Measurements from ENCODE around the gene TTLL10.
A peak's percentile ranks its signal among the peaks of the same experiment; 100 is the strongest.

TTLL10 gene

DNA sequence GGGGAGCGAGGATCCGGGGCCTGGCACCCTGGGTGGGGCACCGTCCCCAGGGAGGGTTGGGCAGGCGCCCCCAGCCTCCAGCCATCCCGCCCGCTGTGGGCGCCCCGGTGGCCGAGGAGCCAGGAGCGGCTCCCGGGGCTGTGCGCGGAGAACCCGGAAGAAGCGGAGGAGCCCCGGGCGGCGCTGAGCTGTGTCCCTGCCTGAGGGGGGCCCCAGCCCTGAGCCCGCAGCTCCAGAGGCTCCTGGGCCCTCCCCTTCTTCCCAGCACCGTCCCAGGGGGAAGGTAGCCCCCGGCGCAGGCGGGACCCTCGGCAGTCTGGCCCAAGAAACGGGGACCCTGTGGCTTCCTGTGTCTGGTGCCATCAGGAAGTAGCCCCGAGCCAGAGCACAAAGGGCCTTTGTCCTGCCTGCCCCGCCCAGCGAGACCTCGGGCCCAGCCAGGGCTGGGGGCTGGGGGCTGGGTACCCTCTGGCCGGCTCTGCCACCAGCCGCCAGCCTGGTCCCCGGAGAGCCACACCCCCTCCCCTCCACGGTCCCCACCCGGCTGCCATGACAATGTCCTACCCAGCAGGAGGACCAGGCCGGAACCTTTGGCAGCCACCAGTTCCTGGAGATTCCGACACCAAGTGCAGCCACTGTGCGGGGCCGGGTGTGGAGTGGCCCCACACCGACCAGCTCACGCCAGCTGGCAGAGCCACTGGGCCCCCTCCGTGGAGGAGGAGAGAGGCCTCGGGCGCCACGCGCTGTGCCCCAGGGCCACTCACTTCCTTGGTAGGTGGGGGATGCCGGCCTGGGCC is 15.6 kb upstream of the TTLL10 start:
- DNase-seq (ENCODE audit: low read depth, low spot score): peak; percentile 65

DNA sequence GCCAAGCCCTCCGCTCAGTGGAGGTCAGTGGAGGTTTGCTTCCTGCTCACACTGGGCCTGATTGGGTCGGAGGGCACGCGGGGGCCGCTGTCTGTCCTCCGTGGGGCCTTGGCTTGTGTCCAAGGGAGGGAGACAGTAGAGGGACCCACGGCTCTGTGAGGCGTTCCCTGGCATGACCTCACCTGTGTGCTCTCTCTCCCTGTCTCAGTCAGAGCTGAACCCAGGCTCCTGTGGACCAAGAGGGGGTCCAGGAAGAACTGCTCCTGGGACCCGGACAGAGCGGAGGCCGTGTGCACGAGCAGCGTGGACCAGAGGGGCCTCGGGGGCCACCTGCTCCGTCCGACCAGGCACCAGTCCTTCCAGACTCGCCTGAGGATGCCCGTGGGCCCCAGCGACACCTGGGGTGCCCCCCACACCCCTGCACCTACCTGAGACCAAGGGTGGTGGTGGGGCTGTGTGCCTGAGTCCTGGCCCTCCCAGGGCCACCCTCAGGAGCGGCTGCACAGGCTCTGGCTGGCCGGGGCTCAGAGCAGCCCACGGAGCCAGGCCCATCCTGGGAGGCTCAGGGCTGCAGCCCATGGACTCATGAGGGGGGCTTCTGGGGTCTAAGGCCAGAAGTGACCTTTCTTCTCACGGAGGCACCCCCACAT is 13.3 kb upstream of the TTLL10 start:
- no peak for DNase-seq (ENCODE audit: low read depth, low spot score)

DNA sequence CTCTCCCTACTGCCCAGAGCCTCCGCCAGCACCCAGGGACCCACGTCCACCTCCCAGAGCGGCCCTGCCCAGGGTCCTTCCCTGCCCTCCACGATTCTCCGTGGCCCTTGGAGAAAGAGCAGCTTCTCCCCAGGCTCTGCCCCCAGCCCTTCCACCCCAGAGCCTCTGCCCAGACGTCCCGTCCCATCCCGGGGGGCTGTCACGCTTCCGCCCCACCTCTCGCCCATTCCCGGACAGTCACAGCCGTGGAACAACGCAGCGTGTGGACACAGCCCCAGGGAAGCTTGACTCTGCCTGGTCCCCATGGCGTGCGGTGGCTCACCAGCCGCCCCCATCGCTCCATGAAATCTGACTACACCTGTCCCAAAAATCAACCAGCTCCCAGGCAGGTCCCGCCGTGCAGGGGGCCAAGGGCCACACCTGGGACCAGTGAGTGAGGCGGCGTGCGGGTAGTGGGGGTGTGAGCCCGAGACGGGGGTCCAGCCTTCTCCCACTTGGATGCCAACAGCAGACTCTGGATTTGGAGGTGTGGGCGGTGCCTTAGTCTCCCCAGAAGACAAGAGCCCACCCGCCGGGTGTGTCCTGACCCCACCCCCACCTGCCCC is 12.5 kb upstream of the TTLL10 start:
- no peak for DNase-seq (ENCODE audit: low read depth, low spot score)

DNA sequence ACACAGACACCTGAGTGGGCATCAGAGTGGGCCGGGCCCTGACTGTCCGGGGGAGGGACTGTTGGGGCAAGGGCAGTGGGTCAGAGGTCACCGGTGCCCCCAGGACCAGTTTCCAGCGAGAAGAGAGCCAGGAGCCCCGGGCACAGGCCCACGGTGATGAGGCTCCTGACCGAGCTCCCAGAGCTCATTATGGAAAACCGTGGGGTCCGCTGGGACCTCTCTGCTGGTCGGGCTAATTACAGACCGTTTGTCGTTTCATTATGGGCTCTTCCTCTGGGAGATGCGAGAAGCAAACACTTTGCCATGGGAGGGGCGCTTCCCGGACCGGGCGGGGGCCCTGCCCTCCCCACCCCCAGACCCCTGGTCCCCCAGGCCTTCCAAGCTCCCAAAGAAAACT is 12.0 kb upstream of the TTLL10 start:
- no peak for DNase-seq (ENCODE audit: low read depth, low spot score)

DNA sequence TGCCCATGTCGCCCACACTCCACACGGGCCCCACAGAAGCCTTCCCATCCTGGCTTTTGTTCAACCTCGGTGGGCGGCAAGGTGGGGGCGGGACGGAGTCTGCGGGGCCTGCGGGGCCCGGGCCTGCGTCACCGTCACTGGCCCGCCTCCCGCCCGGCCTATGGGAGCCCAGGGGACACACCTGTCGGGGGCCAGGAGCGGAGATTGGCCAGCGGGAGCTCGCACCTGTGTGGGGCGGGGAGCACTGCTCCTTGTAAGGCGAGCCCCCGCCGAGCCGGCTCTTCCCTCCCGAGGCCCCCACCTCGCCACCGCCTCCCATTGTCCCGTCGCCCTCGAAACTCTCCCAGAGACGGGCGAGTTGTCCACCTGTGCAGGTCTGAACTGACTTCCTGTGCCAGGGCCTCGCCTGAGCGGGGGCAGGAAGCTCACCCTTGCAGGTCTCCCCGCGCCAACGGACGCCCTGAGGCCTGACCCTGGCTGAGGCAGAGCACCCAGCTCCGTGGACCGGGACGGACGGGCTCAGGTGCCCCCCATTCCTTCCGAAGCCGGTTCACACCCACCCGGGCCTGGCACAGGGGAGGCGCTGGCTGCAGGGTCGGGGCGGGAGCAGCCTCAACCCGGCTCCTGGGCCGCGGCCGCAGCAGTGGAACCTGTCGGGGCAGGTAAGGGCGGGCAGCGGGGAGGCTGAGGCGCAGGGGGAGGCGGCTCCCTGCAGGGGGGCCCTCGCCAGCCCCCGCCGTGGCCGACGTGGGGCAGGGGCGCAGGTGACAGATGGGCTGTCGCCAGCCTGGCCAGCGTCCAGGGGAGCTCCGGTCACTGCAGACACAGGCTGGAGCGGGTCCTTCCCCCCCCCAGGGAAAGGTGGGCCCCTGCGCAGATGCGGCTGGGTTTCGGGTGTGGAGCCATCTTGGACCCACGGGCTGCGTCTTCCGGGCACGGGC is 10.8 kb upstream of the TTLL10 start:
- no peak for DNase-seq (ENCODE audit: low read depth, low spot score)

DNA sequence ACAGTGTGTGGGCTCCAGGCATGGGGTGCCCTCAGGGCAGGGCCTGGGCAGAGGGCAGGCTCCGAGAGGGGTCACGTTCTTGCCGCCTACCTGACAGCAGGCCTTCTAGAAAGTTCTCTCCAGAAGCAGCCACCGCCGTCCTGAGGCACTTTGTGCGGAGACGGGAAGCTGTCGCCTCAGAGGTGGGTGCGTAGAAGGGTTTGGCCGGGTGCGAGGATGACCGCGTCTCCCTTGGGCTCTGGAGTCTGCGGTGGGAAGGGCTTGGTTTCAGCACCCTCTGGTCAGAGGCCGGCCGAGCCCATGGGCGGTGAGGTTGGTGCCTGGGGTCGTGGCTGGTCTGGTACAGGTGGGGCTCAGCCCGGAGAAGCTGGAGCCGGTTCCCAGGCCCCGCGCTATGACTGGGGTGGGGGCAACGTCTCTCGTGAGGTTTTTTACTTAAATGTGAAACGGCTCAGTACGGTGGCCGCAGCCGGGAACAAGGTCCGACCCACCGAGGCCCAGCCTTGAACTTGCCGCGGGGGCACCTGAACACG is 10.1 kb upstream of the TTLL10 start:
- DNase-seq (ENCODE audit: low read depth, low spot score): no peak

DNA sequence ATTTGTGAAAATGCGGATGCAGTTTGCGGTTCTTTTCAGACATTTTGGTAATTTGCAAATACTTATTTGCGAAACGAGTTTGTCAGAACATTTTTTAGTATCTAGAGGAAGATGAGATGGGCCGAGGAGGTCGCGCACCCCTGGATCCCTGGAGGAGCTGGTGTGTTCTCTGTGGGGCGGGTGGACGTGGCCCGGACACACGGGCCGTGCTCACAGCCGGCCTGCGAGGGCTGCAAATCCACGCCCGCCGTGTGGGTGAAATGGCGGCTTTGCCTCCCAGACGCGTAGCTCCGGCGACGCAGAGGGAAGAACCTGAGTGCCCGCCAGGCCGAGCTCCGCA is 9.3 kb upstream of the TTLL10 start:
- DNase-seq (ENCODE audit: low read depth, low spot score): no peak

DNA sequence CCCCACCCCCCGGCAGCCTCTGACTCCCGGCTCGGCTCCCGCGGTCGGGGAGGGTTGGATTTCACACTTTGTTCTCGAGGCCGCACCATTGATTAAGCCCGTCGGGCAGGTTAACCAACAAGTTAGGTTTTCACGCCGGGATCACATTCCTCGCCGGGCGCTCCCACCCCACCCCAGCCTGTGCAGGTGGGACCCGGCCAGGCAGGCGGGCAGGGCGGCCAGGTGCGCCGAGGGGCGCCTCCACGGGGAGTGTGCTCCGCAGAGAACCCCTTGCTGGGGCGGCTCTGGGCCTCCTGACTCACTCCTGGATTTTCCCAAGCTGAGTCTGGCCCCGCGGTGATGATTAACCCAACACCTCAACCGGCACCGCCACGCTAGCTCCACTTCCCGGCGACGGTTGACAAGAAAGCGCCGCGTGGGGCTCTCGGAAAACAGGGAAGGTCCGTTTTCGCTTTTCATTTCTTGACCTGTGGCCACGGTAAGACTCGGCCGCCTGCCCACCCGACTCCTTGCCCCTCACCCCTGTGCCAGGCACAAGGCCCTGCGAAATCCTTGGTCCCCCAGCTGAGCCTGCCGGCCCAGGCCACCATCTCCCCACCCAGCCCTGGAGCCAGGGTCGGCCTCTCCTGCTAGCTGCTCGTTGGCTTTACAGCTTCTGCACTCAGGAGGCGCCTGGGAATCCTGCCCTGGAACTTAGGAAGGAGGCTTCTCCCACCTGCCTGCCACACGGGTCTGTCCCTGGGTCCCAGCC is 8.8 kb upstream of the TTLL10 start:
- DNase-seq (ENCODE audit: low read depth, low spot score): peak; percentile 25

DNA sequence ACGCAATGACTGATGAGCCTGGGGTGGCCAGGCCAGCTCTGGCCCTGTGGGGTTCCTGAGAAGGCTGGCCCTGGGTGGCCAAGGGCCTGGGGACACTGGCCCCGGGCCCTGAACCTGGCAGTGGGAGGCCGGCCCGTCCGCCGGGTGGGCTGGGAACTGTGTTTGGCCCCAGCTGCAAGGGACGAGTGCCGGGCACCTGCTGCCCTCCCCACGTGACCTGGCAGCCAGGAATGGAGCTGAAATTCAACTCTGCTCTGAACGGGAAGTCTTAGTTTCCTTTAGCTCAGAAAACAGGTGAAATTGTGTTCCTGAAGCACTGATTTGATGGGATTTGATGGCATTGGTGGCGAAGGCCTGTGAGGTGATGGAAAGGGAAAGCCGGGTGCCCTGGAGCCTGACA is 8.2 kb upstream of the TTLL10 start:
- DNase-seq (ENCODE audit: low read depth, low spot score): no peak

DNA sequence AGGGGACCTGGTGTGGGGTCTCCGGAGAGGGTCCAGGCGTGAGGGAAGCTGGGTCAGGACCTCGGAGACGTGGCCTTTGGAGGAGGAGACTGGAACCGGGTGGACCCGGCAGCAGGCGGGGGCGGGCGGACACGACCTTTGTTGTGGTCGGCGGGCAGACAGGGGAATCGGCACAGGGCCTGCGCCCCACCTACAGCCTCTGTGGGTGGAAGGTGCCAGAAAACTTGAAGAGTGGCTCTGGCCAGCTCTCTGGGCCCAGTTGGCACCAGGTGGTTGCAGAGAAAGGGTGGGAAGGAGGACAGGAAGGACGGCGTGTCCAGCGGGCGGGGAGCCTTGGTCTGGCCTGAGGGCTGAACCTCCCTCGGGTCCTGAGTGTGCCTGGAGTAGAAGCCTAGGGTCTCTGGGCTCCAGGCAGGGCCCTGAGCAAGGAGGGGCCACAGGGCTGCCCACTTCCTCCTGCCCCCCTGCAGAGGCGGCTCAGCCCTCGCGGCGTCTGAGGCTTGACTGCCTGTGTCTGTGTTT is 7.7 kb upstream of the TTLL10 start:
- no peak for DNase-seq (ENCODE audit: low read depth, low spot score)

DNA sequence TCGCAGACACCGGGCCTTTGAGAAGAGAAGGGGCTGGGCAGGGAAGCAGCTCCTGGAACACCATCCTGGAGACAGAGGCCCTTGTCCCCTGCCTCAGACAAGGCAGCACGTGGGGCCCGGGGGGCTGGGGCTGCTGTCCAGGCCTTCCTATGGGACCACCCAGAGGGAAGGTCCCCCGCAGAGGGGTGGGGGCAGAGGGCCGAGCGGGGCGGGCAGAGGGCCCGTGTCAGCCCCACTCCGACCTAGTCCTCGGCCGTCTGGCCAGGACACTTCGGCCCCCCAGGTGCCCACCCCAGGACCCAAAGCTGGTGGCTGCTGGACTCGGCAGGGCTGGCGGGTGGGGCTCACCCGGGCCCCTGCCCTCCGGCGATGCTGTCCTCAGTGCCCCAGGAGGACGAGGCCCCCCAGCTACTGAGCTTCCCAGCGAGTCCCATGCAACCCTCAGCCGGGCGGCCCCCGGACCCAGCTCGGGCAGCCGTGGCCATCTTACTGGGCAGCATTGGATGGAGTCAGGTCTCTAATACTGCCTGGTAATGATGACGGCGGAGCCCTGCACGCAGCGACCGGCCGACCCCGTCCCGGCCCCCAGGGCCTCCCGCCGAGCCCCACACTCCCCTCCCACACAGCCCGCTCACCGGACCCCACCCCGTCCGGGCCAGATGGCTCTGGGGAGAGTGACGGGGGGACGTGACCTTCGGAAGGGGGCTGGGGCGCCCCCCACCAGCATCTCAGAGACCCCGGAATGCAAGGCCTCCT is 6.9 kb upstream of the TTLL10 start:
- no peak for DNase-seq (ENCODE audit: low read depth, low spot score)

DNA sequence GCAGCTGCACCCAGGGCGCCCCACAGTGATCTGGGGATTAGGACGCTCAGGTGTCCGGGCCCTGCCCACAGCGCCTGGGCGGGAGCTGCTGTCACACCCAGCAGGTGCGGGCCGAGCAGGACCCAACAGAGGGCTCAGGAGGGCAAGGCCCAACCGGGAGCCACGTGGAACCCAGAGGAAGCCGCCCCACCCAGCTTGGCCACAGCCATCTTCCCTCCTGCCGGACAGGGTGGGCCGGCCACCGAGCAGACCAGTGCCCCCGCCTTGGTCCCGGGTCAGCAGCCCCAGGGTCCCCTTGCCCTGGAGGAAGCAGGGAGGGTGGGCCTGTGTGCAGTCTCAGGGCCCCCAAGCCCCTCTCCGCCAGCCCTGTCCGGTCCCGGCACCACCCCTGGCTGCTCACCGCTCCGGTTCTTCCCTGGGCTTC is 6.3 kb upstream of the TTLL10 start:
- DNase-seq (ENCODE audit: low read depth, low spot score): no peak

DNA sequence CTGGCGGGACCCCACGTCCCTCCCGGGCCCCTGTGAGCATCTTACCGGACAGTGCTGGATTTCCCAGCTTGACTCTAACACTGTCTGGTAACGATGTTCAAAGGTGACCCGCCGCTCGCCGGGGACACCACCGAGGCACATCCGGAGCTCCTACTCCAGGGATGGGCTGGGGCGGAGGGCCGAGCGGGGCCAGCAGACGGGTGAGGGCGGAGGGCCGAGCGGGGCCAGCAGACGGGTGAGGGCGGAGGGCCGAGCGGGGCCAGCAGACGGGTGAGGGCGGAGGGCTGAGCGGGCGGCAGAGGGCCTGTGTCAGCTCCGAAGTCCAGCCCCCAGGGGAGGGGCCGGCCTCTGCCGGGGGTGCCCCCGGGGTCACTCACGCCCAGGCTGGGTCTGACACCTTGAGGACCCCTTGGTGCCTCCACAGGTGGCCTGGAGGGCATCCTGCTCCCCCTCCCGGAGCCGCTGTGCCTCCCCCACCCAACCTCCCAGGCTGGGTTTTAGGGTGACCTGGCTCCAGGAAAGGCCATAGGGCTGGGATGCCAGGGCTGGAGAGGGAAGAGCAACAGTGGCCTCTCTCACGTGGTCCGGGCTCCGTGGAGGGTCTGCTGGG is 5.7 kb upstream of the TTLL10 start:
- no peak for DNase-seq (ENCODE audit: low read depth, low spot score)

DNA sequence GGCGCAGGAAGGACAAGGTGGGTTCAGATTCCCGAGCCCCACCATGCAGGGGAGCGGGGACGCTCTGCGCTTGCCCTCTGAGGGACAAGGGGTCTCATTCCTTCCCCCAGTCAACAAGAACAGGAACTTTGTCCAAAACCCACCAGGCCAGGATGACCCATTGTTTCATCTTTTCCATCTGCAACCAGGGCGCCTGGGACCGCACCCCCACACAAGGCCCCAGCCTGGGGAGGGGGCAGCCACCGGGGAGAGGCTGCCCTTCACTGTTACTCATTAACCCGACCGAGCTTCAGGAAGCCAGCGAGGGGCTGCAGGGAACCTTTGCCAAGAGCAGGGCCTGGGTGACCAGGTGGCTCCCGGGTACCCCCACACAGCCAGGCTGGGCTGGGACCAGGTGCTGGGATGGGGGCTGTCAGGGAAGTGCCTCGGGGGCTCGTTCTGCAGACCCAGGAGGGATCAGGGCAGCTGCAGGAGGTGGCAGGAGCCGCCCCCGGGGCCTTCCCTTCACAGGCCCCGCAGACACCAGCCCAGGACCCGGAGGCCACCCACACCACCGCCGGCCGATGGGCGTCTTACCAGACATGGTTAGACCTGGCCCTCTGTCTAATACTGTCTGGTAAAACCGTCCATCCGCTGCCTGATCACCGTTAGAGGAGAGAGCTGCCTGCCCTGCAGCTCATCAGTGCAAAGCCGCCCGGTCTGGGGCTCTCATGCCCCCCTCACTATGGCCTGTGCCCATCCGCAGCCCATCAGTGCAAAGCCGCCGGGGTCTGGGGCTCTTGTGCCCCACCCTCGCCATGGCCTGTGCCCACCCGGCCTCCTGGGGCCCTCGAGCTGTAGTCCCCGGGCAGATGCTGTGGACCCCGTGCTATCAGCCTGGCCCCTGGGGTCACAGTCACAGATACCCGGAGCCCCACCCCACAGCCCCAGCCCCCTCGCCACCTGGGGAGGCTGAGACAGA is 4.9 kb upstream of the TTLL10 start:
- DNase-seq (ENCODE audit: low read depth, low spot score): no peak

DNA sequence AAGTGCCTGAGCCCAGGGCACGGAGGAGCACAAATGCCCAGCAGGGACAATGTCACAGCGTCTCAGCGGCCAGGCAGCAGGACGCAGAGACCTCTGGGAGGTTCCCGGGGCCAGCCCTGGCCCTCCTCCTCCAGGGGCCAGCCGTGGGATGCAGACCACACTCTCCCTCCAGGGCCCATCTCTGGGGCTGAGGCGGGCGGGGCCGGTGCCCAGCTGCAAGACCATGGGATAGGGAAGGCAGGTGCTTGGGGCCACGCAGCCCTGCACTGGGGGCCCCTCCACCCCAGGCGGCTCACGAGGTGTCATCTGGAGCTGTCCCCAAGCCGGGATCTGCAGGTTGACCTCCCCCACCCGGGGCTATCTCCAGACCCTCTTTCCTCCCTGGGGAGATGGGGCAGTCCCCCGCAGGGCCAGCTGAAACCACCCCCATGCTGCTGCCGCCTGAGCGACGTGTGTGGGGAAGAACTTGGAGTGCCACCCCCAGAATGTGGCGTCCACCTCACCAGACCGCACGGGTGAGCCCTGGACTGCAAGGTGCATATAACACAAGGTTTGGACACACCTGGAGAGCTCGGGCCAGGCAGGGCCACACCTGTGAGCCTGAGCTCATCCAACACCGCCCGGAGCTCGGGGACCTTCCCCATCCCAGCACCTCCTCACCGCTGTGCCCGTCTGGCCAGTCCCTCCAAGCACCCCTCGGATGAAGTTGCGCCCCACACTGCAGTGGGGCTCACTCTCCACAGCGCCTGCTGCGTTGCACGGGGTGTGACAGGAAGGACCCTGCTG is 4.1 kb upstream of the TTLL10 start:
- DNase-seq (ENCODE audit: low read depth, low spot score): no peak

DNA sequence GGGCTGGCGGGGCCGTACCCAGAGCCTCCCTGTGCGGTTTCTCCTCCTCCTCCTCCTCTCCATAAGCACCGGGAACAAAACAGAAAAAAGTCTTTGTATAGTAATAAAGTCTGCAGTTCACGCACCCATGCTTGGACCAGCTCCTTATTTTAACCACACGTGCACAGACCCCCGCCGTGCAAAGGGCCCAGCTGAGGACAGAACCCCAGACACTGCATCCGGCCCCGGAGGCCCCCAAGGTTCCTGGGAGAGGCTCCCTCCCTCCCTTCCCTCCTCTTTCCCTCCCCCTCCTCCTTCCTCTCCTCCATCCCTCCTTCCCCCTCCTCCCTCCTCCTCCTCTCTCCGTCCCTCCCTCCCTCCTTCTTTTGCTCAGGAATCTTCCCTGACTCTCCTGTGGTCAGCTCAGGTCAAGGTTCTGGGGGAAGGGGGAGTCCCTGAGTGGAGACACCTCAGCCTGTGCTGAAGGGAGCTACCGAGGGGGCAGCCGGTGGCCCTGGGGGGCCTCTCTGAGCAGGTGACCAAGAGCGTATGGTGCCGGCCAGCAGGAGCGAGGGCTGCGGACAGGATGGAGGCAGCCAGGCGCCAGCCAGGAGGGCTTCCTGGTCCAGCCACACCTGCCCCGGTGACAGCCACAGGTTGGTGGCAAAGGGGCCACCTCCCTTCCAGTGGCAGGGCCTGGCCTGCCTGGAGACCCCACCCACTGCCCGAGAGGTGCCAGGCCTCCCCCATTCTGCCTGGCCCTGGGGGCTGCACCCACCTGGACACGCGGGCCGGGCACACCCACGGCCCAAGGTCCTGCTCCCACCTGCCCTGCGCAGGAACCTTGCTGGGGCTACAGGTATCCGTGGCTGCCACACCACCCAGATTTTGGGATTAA is 3.2 kb upstream of the TTLL10 start:
- no peak for DNase-seq (ENCODE audit: low read depth, low spot score)

DNA sequence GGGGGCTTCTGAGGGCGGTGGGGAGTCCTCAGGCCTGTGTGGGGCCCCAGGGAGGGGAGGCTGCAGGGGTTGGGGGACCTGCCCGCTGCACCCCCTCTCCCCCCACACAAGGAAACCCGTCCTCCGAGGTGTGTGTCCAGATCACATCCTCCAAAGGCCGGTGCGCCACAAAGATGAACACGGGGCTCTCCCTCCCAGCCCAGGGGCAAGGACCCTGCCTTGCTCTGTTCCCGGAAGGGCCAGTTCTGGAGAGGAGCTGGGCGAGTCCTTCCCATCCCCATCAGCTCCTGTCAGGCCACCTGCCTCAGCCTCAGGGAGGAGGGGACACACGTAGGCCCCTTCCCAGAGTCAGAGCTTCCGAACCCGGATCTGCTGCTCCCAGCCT is 2.5 kb upstream of the TTLL10 start:
- DNase-seq (ENCODE audit: low read depth, low spot score): no peak

Data from astrocyte of the hippocampus (primary cell).